HG03342 (cell line): ENCODE data around the gene SERP1.

Experiments used
- ATAC-seq: cut with Tn5 transposase; IDR thresholded peaks from one replicate; pipeline ENCODE4 v1.9.1; 2021; ENCODE audit warnings: mild to moderate bottlenecking, moderate library complexity; ENCODE audit not compliant: unreplicated experiment

Gene SERP1

DNA sequence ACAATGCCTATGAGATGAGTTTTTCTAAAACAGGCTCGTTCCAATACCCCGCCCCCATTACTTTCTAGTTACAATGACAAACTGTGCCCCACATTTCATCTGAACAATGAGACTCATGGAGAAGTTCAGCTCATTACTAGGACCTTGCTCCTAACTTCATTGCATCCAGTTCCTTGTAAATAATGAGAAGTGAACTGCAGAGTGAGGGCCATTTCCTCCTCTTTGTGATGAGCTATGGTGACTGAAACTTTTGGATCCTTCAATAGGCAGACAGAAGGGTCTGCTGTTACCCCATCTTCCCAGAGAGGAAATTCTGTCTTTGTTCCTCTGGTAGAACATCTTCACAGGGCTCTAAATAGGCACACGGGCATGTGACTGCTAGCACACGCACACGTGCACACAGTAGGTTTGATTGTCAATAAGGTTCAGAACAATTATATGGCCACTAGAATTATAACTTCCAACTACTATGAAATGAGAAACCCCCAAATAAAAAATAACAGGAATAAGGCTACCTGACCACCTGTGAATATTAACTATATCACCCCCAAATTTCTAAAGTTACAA lies 51.8 kb downstream of the SERP1 start:
- no peak for ATAC-seq
